Measurements from ENCODE around the gene FNDC3A.

Gene FNDC3A

DNA sequence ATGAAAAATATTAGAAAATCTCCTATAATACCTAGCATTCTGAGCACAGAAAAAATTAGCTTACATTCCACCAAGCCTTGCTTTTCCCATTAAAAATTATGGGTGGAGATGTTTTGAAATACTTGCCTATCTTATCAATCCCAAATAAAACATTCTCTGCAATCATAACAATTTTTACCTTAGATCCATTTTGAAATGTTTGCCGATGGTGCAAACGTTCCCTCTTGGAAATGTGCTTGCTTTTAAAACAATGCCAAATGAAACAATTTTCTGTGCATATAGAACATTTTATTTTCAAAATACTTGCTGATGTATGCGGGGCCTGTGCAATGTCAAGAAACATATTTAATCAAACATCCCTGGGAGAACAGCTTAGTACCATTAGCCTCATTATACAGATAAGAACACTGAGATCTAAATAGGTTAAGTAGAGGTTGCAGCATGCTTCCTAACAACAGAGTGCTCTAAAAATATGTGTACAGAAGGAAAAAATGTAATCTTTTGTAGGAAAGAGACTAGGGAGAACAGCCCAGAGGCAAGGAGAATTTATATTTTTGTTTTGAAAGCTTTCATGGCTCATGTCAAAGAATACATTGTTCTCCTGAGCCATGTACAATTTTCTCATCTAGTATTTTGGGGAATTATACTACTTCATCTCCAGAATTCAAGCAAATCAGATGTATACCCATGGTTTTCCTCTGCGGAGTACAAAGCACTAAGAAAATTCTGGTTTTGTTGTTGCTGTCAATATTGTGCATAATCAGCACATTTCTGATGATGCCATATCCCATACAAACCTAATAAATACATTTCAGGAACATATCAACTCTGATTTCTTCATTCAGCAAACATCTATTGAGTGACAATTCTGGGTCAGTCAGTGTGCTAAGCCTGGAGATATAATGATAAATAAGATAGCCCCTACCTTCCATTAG is 25.9 kb upstream of the FNDC3A start:
- H3K4me3 ChIP-seq (ENCODE audit: severe bottlenecking), result no peak overlapping the region
- peak overlapping the region; percentile 19 for H3K27ac ChIP-seq (ENCODE audit: poor library complexity, severe bottlenecking)
- DNase-seq (ENCODE audit: low spot score) (no peak), ATAC-seq (ENCODE audit: low read depth) (no peak)
- no peaks in the 10 kb centered on the region for H3K27me3 ChIP-seq (ENCODE audit: insufficient read depth, poor library complexity, severe bottlenecking)
- H3K4me1 ChIP-seq (ENCODE audit: insufficient read depth, poor library complexity, severe bottlenecking), result peaks cover 26% of the 10 kb centered on the region
- no peaks in the 10 kb centered on the region for H3K36me3 ChIP-seq (ENCODE audit: low read depth)
- TF ChIP-seq, protein P1, sequence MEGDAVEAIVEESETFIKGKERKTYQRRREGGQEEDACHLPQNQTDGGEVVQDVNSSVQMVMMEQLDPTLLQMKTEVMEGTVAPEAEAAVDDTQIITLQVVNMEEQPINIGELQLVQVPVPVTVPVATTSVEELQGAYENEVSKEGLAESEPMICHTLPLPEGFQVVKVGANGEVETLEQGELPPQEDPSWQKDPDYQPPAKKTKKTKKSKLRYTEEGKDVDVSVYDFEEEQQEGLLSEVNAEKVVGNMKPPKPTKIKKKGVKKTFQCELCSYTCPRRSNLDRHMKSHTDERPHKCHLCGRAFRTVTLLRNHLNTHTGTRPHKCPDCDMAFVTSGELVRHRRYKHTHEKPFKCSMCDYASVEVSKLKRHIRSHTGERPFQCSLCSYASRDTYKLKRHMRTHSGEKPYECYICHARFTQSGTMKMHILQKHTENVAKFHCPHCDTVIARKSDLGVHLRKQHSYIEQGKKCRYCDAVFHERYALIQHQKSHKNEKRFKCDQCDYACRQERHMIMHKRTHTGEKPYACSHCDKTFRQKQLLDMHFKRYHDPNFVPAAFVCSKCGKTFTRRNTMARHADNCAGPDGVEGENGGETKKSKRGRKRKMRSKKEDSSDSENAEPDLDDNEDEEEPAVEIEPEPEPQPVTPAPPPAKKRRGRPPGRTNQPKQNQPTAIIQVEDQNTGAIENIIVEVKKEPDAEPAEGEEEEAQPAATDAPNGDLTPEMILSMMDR (IDR thresholded peaks at IDR 0.05; ENCODE audit: poor library complexity, severe bottlenecking), result no peak
- no peaks in the 10 kb centered on the region for H3K9me3 ChIP-seq (ENCODE audit: severe bottlenecking)

DNA sequence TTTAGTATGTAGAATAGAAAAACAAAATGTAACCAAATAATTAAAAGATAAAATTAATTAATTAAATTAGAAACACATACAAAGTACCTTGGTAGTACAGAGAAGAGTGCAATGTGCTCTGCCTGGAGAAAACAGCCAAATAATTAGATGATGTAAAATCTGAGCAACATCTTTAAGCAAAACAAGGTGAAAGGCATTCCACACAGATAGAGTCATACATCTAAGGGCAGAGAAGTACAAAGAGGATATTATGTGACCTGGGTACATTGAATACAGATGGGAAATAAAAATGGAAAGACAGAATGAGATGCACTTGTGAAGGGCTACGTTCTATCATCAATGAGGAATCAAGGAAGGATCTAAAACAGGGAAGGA is 25.2 kb upstream of the FNDC3A start:
- TF ChIP-seq, protein P1 (IDR thresholded peaks at IDR 0.05; ENCODE audit: poor library complexity, severe bottlenecking), result no peak
- DNase-seq (ENCODE audit: low spot score), result no peak
- ATAC-seq (ENCODE audit: low read depth), result peak; percentile 83
- Histone ChIP-seq H3K36me3 (ENCODE audit: low read depth) (no peaks in the 10 kb centered on the region), H3K4me3 (ENCODE audit: severe bottlenecking) (no peak overlapping the region), H3K27me3 (ENCODE audit: insufficient read depth, poor library complexity, severe bottlenecking) (no peaks in the 10 kb centered on the region), H3K27ac (ENCODE audit: poor library complexity, severe bottlenecking) (peak overlapping the region; percentile 19), H3K4me1 (ENCODE audit: insufficient read depth, poor library complexity, severe bottlenecking) (peaks cover 27% of the 10 kb centered on the region), H3K9me3 (ENCODE audit: severe bottlenecking) (no peaks in the 10 kb centered on the region)

DNA sequence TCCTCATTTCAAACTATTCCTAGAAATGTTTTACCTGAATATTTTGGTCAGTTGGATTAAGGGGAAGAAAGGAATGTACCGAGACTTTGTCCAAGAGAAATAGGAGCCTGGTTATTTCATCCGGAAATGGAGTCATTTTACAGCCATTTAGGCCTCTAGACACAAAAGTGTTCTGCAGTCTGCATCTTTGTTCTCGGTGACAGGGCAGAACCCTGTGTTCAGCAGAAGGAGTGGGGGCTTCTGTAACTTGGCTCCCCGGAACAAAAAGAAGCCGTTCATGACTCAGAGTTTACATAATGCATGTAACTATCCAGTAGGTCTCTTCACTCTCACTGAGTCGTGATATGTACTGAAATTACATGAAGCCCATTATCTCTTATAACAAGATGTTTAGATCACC is 21.6 kb upstream of the FNDC3A start:
- H3K4me1 ChIP-seq (ENCODE audit: insufficient read depth, poor library complexity, severe bottlenecking), result peaks cover 27% of the 10 kb centered on the region
- TF ChIP-seq, protein P1 (IDR thresholded peaks at IDR 0.05; ENCODE audit: poor library complexity, severe bottlenecking), result no peak
- peak overlapping the region; percentile 65 for H3K27ac ChIP-seq (ENCODE audit: poor library complexity, severe bottlenecking)
- no peaks in the 10 kb centered on the region for H3K27me3 ChIP-seq (ENCODE audit: insufficient read depth, poor library complexity, severe bottlenecking)
- H3K4me3 ChIP-seq (ENCODE audit: severe bottlenecking), result no peak overlapping the region
- ATAC-seq (ENCODE audit: low read depth) (peak; percentile 88), DNase-seq (ENCODE audit: low spot score) (no peak)
- no peaks in the 10 kb centered on the region for H3K9me3 ChIP-seq (ENCODE audit: severe bottlenecking)
- H3K36me3 ChIP-seq (ENCODE audit: low read depth), result no peaks in the 10 kb centered on the region

DNA sequence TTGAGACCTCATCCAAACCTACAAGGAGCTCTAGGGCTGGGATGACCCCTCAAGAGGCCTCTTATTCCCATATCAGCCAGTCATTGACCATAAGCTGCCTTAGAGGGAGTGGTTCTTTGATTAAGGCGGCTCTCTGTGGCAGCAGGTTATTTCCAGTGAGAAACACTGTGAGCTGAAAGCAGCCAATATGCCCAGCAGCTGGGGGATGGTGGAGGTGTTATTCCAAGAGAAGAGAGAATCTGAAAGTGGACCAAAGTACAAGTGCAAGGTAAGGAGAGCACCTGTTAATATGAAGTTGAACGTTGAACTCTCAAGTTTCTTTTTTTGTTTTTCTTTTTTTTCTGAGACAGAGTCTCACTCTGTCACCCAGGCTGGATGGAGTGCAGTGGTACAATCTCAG is 20.2 kb upstream of the FNDC3A start:
- Histone ChIP-seq H3K27ac (ENCODE audit: poor library complexity, severe bottlenecking) (no peak overlapping the region), H3K36me3 (ENCODE audit: low read depth) (no peaks in the 10 kb centered on the region), H3K27me3 (ENCODE audit: insufficient read depth, poor library complexity, severe bottlenecking) (no peaks in the 10 kb centered on the region), H3K9me3 (ENCODE audit: severe bottlenecking) (no peaks in the 10 kb centered on the region), H3K4me1 (ENCODE audit: insufficient read depth, poor library complexity, severe bottlenecking) (peaks cover 22% of the 10 kb centered on the region), H3K4me3 (ENCODE audit: severe bottlenecking) (no peak overlapping the region)
- DNase-seq (ENCODE audit: low spot score) (no peak), ATAC-seq (ENCODE audit: low read depth) (no peak)
- TF ChIP-seq, protein P1 (IDR thresholded peaks at IDR 0.05; ENCODE audit: poor library complexity, severe bottlenecking), result no peak

DNA sequence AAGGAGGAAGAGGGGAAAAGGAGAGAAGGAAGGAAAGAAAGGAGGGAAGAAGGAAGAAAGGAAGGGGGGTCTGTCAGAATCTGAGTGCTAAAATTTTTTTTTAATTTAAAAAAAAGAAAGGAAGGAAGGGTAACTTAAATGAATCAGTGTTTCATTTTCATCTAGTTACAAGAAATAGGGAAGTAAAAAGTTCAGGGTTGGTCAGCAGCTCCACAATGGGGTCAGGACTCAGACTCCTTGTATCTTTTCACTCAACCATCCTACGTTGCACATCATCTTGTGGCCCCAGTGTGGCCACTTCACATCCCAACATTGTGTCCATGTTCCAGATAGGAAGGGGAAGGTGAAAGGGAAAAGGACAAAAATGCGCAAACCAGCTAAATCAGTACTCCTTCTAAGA is 14.3 kb upstream of the FNDC3A start:
- TF ChIP-seq, protein P1 (IDR thresholded peaks at IDR 0.05; ENCODE audit: poor library complexity, severe bottlenecking), result no peak
- no peak overlapping the region for H3K4me3 ChIP-seq (ENCODE audit: severe bottlenecking)
- ATAC-seq (ENCODE audit: low read depth), result no peak

More for the DNA sequence above, 14.3 kb upstream of the FNDC3A start:
- Histone ChIP-seq H3K9me3 (ENCODE audit: severe bottlenecking) (no peaks in the 10 kb centered on the region), H3K4me1 (ENCODE audit: insufficient read depth, poor library complexity, severe bottlenecking) (no peaks in the 10 kb centered on the region), H3K36me3 (ENCODE audit: low read depth) (no peaks in the 10 kb centered on the region), H3K27me3 (ENCODE audit: insufficient read depth, poor library complexity, severe bottlenecking) (no peaks in the 10 kb centered on the region), H3K27ac (ENCODE audit: poor library complexity, severe bottlenecking) (no peak overlapping the region)
- no peak for DNase-seq (ENCODE audit: low spot score)

Measured in RWPE2 (cell line).